GM12878 (cell line): ENCODE results near the gene PERM1. TPM values are rescaled to one million over a fixed set of nuclear protein-coding genes. Genes with fewer than 3 reads are reported as not detected.
"Not testable (repeated sequence)": the region's sequence is repeated elsewhere in the genome, so short reads cannot be mapped to it uniquely, and the experiment has no call there.

Experiments
- ATAC-seq: fragments of 200-7000 bp; cut with Tn5 transposase; 3 replicates; pipeline ENCODE4 v1.9.1; 2020; ENCODE audit warnings: mild to moderate bottlenecking, moderate library complexity
- BruUV-seq: library from RNA; stranded (reverse); fragments of 400-500 nt; replicated peaks from 2 replicates; lab custom pipeline; 2021; lab: Mats Ljungman, UMichigan
- CTCF ChIA-PET: fragments of 300-600 bp; sonication (Branson Sonifier 250); formaldehyde crosslinking; extraction: SDS; loops from one replicate; lab custom pipeline; 2021; ENCODE audit warnings: inconsistent platforms; lab: Yijun Ruan, JAX
- POLR2A ChIA-PET: fragments of 350-600 bp; formaldehyde crosslinking; extraction: SDS; loops from one replicate; lab custom pipeline; 2021; ENCODE audit warnings: inconsistent platforms; lab: Charles Lee
- RAD21 ChIA-PET: fragments of 300-600 bp; sonication (Branson Sonifier 250); formaldehyde crosslinking; loops from one replicate; lab custom pipeline; 2023; ENCODE audit warnings: antibody characterized with exemption; ENCODE audit not compliant: unreplicated experiment; lab: Charles Lee
- SMC1A ChIA-PET: fragments of 300-600 bp; sonication (Branson Sonifier 250); formaldehyde crosslinking; loops from one replicate; lab custom pipeline; 2023; ENCODE audit not compliant: unreplicated experiment, uncharacterized antibody; lab: Charles Lee
- DNase-seq: peaks from one replicate; pipeline ENCODE4 v3.0.0-alpha.2; 2011; ENCODE audit warnings: low read depth, low spot score
- FAIRE-seq: peaks from 3 replicates; lab custom pipeline; 2011; peaks lifted over from hg19 to GRCh38; lab: Jason Lieb, UNC
- H2AFZ ChIP-seq: 2 replicates; pipeline ENCODE4 v1.6.0; 2011; ENCODE audit warnings: low read depth, low read length, control low read depth; ENCODE audit not compliant: control insufficient read depth
- H3K27ac ChIP-seq: 2 replicates; pipeline ENCODE4 v1.5.1; 2011; ENCODE audit warnings: control low read depth; ENCODE audit not compliant: control insufficient read depth, insufficient read depth
- H3K27me3 ChIP-seq, 2 experiments: replicated peaks in 1 of 2; 2 replicates each; pipeline versions ENCODE4 v1.6.0 to v1.6.1; 2011; ENCODE audit warnings: low read length in 1 of 2; ENCODE audit not compliant: control insufficient read depth in 2 of 2, insufficient read depth in 2 of 2
- H3K36me3 ChIP-seq, 2 experiments: 2 replicates each; pipeline ENCODE4 v1.5.1; 2011; ENCODE audit warnings: low read length in 1 of 2; ENCODE audit not compliant: control insufficient read depth in 2 of 2, insufficient read depth in 2 of 2
- H3K4me1 ChIP-seq: 2 replicates; pipeline ENCODE4 v1.6.1; 2011; ENCODE audit warnings: mild to moderate bottlenecking, low read length, moderate library complexity, mixed read lengths; ENCODE audit not compliant: control insufficient read depth, insufficient read depth
- H3K4me2 ChIP-seq: 2 replicates; pipeline ENCODE4 v1.6.0; 2011; ENCODE audit warnings: control low read depth; ENCODE audit not compliant: control insufficient read depth, insufficient read depth
- H3K4me3 ChIP-seq: fragments of 200-600 bp; sonication (generic); 2 replicates; pipeline ENCODE4 v1.5.1; 2016
- H3K79me2 ChIP-seq: 2 replicates; pipeline ENCODE4 v1.6.0; 2011; ENCODE audit warnings: low read length; ENCODE audit not compliant: control insufficient read depth, insufficient read depth
- H3K9ac ChIP-seq: 2 replicates; pipeline ENCODE4 v1.8.0; 2011; ENCODE audit warnings: low read length, control low read depth, mixed read lengths; ENCODE audit not compliant: control insufficient read depth, insufficient read depth
- H3K9me3 ChIP-seq: replicated peaks from 3 replicates; pipeline ENCODE4 v1.5.1; 2011; ENCODE audit warnings: mild to moderate bottlenecking, low read length; ENCODE audit not compliant: control insufficient read depth, insufficient read depth
- H4K20me1 ChIP-seq: 2 replicates; pipeline ENCODE4 v1.6.0; 2011; ENCODE audit not compliant: control insufficient read depth, insufficient read depth
- CEBPZ ChIP-seq: fragments of 150-350 bp; IDR thresholded peaks from 2 replicates; pipeline ENCODE4 v1.6.1; 2016; ENCODE audit warnings: low read depth, low read length
- CHD2 ChIP-seq: IDR thresholded peaks from 2 replicates; pipeline ENCODE4 v1.6.1; 2011; ENCODE audit warnings: low read depth, low read length, improper control_type of control experiment, borderline replicate concordance
- GABPA ChIP-seq: IDR thresholded peaks from 2 replicates; pipeline ENCODE4 v1.6.1; 2014; ENCODE audit warnings: antibody characterized with exemption, low read depth, mild to moderate bottlenecking, inconsistent platforms
- IRF5 ChIP-seq: fragments of 450-650 bp; IDR thresholded peaks from 2 replicates; pipeline ENCODE4 v1.6.1; 2017; ENCODE audit warnings: borderline replicate concordance
- TAF1 ChIP-seq: IDR thresholded peaks from 2 replicates; pipeline ENCODE4 v1.6.1; 2011; ENCODE audit warnings: mild to moderate bottlenecking, low read depth, low read length, borderline replicate concordance
- ZBTB33 ChIP-seq: fragments of 450-650 bp; IDR thresholded peaks from 2 replicates; pipeline ENCODE4 v1.6.1; 2017; ENCODE audit warnings: mild to moderate bottlenecking
- ZNF217 ChIP-seq: fragments of 450-650 bp; IDR thresholded peaks from 2 replicates; pipeline ENCODE4 v1.6.1; 2017; ENCODE audit warnings: antibody characterized with exemption, mild to moderate bottlenecking
- WGBS: methylation state at CpG from one replicate; pipeline ENCODE4 v1.1.6; 2016; ENCODE audit warnings: low lambda C conversion rate; ENCODE audit not compliant: insufficient replicate concordance, insufficient coverage; ENCODE audit errors: missing lambda C conversion rate; 5-methylcytosine and 5-hydroxymethylcytosine counted together
- in situ Hi-C: fragments of 300-500 bp; cut with MboI; formaldehyde crosslinking; loops from 9 replicates; pipeline ENCODE4 v1.14.3; 2018; ENCODE audit warnings: mixed read lengths
- intact Hi-C: fragments of 100-400 bp; cut with micrococcal nuclease; formaldehyde crosslinking; loops from one replicate; pipeline ENCODE4 v1.14.2; 2022; ENCODE audit not compliant: unreplicated experiment
- polyA plus RNA-seq, 11 experiments: library from polyadenylated mRNA; depleted of rRNA in 4 of 11; unstranded in 6 of 11; stranded (reverse) in 5 of 11; fragments of >200 nt; fragmentation: Nextera tagmentation in 4 of 11; fragmentation: Illumina TruSeq in 1 of 11; extraction: Ambion mirVana in 4 of 11; extraction: Trizol in 1 of 11; gene quantifications; 1 replicate in 1 of 11; 2 replicates in 10 of 11; pipeline versions ENCODE4 v1.2.1 to v1.2.3, GENCODE V29; 2011 to 2016; ENCODE audit warnings: inconsistent platforms in 2 of 11, missing spikeins in 2 of 11, low read depth in 1 of 11
- total RNA-seq, 4 experiments: library from RNA; depleted of rRNA in 3 of 4; stranded (reverse); fragments of >200 nt in 3 of 4; fragmentation: Illumina TruSeq in 1 of 4; extraction: Trizol in 1 of 4; gene quantifications; 2 replicates each; pipeline versions ENCODE4 v1.2.1 to v1.2.3, GENCODE V29; 2013 to 2021

The PERM1 gene
- total and polyA plus RNA-seq, 10 of the 15 experiments (the other 5 are each of a cell fraction or from before 2014, with no cell fraction given), result not detected

GRCh38 chr1:946811-947210 lies 35.1 kb downstream of the PERM1 start:
- RAD21 ChIA-PET, DNase-seq, CTCF ChIA-PET, FAIRE-seq, H3K27me3 ChIP-seq, H3K9ac ChIP-seq, H3K4me3 ChIP-seq, in situ Hi-C loops, H4K20me1 ChIP-seq, H3K4me1 ChIP-seq, H3K9me3 ChIP-seq, ATAC-seq, H3K27ac ChIP-seq, H3K79me2 ChIP-seq, intact Hi-C loops, POLR2A ChIA-PET, H3K4me2 ChIP-seq, BruUV-seq, SMC1A ChIA-PET, H2AFZ ChIP-seq: not testable (repeated sequence)
- peaks cover 16 to 32% of the 10 kb centered on the region in 2 experiments for H3K36me3 ChIP-seq
- WGBS, result 93% methylated on average over 13 of the region's 13 CpGs

GRCh38 chr1:945688-946556 lies 36.0 kb downstream of the PERM1 start:
- FAIRE-seq (no peak), ATAC-seq (no peak), DNase-seq (no peak)
- Histone ChIP-seq H3K4me3 (no peak overlapping the region), H3K9ac (no peak overlapping the region), H3K79me2 (no peaks in the 10 kb centered on the region), H4K20me1 (peaks cover 5% of the 10 kb centered on the region), H3K27ac (no peak overlapping the region), H3K36me3 (peaks cover 13 to 24% of the 10 kb centered on the region in 2 experiments), H2AFZ (no peak overlapping the region), H3K4me2 (no peak overlapping the region), H3K4me1 (peaks cover 4% of the 10 kb centered on the region; the same call in 1 of the 2 replicates), H3K9me3 (no peaks in the 10 kb centered on the region), H3K27me3 (peaks cover 1 to 5% of the 10 kb centered on the region in 2 experiments; a peak in 3 of 4 replicates)
- BruUV-seq, result no TSS peak
- SMC1A ChIA-PET, result no interaction called here
- intact Hi-C loops, result no loop called here
- RAD21 ChIA-PET, result no interaction called here
- POLR2A ChIA-PET, result no interaction called here
- CTCF ChIA-PET, result no interaction called here
- in situ Hi-C loops, result no loop called here
- TF ChIP-seq IRF5, result no peak
- no peak for TF ChIP-seq TAF1
- no peak for TF ChIP-seq ZNF217
- TF ChIP-seq GABPA, result no peak
- no peak for TF ChIP-seq CHD2
- TF ChIP-seq ZBTB33, result no peak
- TF ChIP-seq CEBPZ, result no peak
- WGBS, result 95% methylated on average over 29 of the region's 29 CpGs
